ENCODE data around the gene FDXACB1.

Gene FDXACB1

GRCh38 chr11:111846063-111846462, 32.9 kb downstream of the FDXACB1 start:
- no peaks in the 10 kb centered on the region for H4K20me1 ChIP-seq (ENCODE audit: low read depth, low read length)
- H3F3A ChIP-seq (ENCODE audit: insufficient read depth), result no peaks in the 10 kb centered on the region
- H3K27me3 ChIP-seq (ENCODE audit: low read length), result no peaks in the 10 kb centered on the region
- H2AFZ ChIP-seq (ENCODE audit: low read depth, low read length, severe bottlenecking), result no peak overlapping the region
- no peak overlapping the region for H3K27ac ChIP-seq (ENCODE audit: low read depth, low read length)
- H3K36me3 ChIP-seq (ENCODE audit: low read length), result peaks cover 8% of the 10 kb centered on the region; the same call in 1 of the 2 replicates
- H3K4me3 ChIP-seq (ENCODE audit: insufficient read depth, low read length, poor library complexity, severe bottlenecking), result no peak overlapping the region
- no peaks in the 10 kb centered on the region for H3K79me2 ChIP-seq (ENCODE audit: insufficient read depth, low read length)
- H3K9ac ChIP-seq (ENCODE audit: low read length), result no peak overlapping the region
- H3K9me2 ChIP-seq (replicated peaks; ENCODE audit: insufficient read depth, low read length), result no peaks in the 10 kb centered on the region
- TF ChIP-seq EZH2phosphoT487 (conservative IDR thresholded peaks at IDR 0.05; ENCODE audit: low read length) (no peak), CTCF (IDR thresholded peaks at IDR 0.05; ENCODE audit: insufficient read depth, low read length, poor library complexity, severe bottlenecking) (no peak)
- no peak overlapping the region for H3K4me2 ChIP-seq (ENCODE audit: low read depth, low read length, poor library complexity, severe bottlenecking)
- H3K9me3 ChIP-seq (ENCODE audit: insufficient read depth, low read length), result no peaks in the 10 kb centered on the region

- Histone ChIP-seq H3F3A (ENCODE audit: insufficient read depth) (no peaks in the 10 kb centered on the region), H3K9ac (ENCODE audit: low read length) (no peak overlapping the region), H3K27me3 (ENCODE audit: low read length) (no peaks in the 10 kb centered on the region), H3K27ac (ENCODE audit: low read depth, low read length) (no peak overlapping the region), H4K20me1 (ENCODE audit: low read depth, low read length) (no peaks in the 10 kb centered on the region), H3K79me2 (ENCODE audit: insufficient read depth, low read length) (no peaks in the 10 kb centered on the region), H3K36me3 (ENCODE audit: low read length) (peaks cover 8% of the 10 kb centered on the region; the same call in 1 of the 2 replicates), H3K9me2 (replicated peaks; ENCODE audit: insufficient read depth, low read length) (no peaks in the 10 kb centered on the region), H3K4me3 (ENCODE audit: insufficient read depth, low read length, poor library complexity, severe bottlenecking) (no peak overlapping the region), H3K9me3 (ENCODE audit: insufficient read depth, low read length) (no peaks in the 10 kb centered on the region), H3K4me2 (ENCODE audit: low read depth, low read length, poor library complexity, severe bottlenecking) (no peak overlapping the region), H2AFZ (ENCODE audit: low read depth, low read length, severe bottlenecking) (no peak overlapping the region)
- TF ChIP-seq CTCF (IDR thresholded peaks at IDR 0.05; ENCODE audit: insufficient read depth, low read length, poor library complexity, severe bottlenecking), result no peak
- TF ChIP-seq EZH2phosphoT487 (conservative IDR thresholded peaks at IDR 0.05; ENCODE audit: low read length), result no peak
Measured at GRCh38 chr11:111845276-111846028, 33.5 kb downstream of the FDXACB1 start.

- H3K36me3 ChIP-seq (ENCODE audit: low read length), result peaks cover 2% of the 10 kb centered on the region; the same call in 1 of the 2 replicates
- H3F3A ChIP-seq (ENCODE audit: insufficient read depth), result no peaks in the 10 kb centered on the region
- no peaks in the 10 kb centered on the region for H3K9me2 ChIP-seq (replicated peaks; ENCODE audit: insufficient read depth, low read length)
- H2AFZ ChIP-seq (ENCODE audit: low read depth, low read length, severe bottlenecking), result no peak overlapping the region
- H3K4me3 ChIP-seq (ENCODE audit: insufficient read depth, low read length, poor library complexity, severe bottlenecking), result no peak overlapping the region
- H3K27me3 ChIP-seq (ENCODE audit: low read length), result no peaks in the 10 kb centered on the region
- no peak overlapping the region for H3K4me2 ChIP-seq (ENCODE audit: low read depth, low read length, poor library complexity, severe bottlenecking)
- H3K9ac ChIP-seq (ENCODE audit: low read length), result no peak overlapping the region
- H3K27ac ChIP-seq (ENCODE audit: low read depth, low read length), result no peak overlapping the region
- H4K20me1 ChIP-seq (ENCODE audit: low read depth, low read length), result no peaks in the 10 kb centered on the region
- H3K79me2 ChIP-seq (ENCODE audit: insufficient read depth, low read length), result no peaks in the 10 kb centered on the region
- no peaks in the 10 kb centered on the region for H3K9me3 ChIP-seq (ENCODE audit: insufficient read depth, low read length)
- TF ChIP-seq CTCF (IDR thresholded peaks at IDR 0.05; ENCODE audit: insufficient read depth, low read length, poor library complexity, severe bottlenecking) (no peak), EZH2phosphoT487 (conservative IDR thresholded peaks at IDR 0.05; ENCODE audit: low read length) (no peak)
Measured at GRCh38 chr11:111843661-111844060, 35.3 kb downstream of the FDXACB1 start.
